ENCODE data around the gene MCC.

- no peak for TF ChIP-seq CTCF (IDR thresholded peaks at IDR 0.05)
- TF ChIP-seq EZH2 (IDR thresholded peaks at IDR 0.05; ENCODE audit: borderline replicate concordance, insufficient read depth, low read depth, low read length, poor library complexity, severe bottlenecking): no peak
Observed at GRCh38 chr5:112983363-112983762, 504.9 kb downstream of the MCC start.

Measured in B cell (primary cell).